DND-41 (cell line): ENCODE results near the gene VPS13A.

Experiments used
- ATAC-seq: fragments of 200-7000 bp; cut with Tn5 transposase; 3 replicates; pipeline ENCODE4 v1.9.1; 2021; ENCODE audit warnings: low read depth; ENCODE audit not compliant: insufficient read depth
- DNase-seq: peaks from one replicate; pipeline ENCODE4 v3.0.0-alpha.2; 2020
- H2AFZ ChIP-seq: 2 replicates; pipeline ENCODE4 v1.6.0; 2012; ENCODE audit warnings: low read depth, low read length
- H3K27ac ChIP-seq: 2 replicates; pipeline ENCODE4 v1.5.1; 2012; ENCODE audit warnings: low read length, inconsistent platforms
- H3K27me3 ChIP-seq: fragments of 200-600 bp; sonication (generic); 2 replicates; pipeline ENCODE4 v1.6.0; 2012; ENCODE audit warnings: low read length, mild to moderate bottlenecking, inconsistent platforms; ENCODE audit not compliant: insufficient read depth, poor library complexity
- H3K36me3 ChIP-seq: 2 replicates; pipeline ENCODE4 v1.5.1; 2012; ENCODE audit warnings: low read length, inconsistent platforms; ENCODE audit not compliant: insufficient read depth
- H3K4me1 ChIP-seq: 2 replicates; pipeline ENCODE4 v1.5.1; 2012; ENCODE audit warnings: mild to moderate bottlenecking, low read length; ENCODE audit not compliant: insufficient read depth
- H3K4me2 ChIP-seq: 2 replicates; pipeline ENCODE4 v1.6.0; 2012; ENCODE audit warnings: mild to moderate bottlenecking, moderate library complexity, low read length, inconsistent platforms; ENCODE audit not compliant: insufficient read depth
- H3K4me3 ChIP-seq, 2 experiments: fragments of 200-600 bp in 1 of 2; shearing (Covaris generic) in 1 of 2; 2 replicates each; pipeline ENCODE4 v1.5.1; 2012 to 2016; ENCODE audit warnings: inconsistent platforms in 2 of 2, low read length in 2 of 2, mild to moderate bottlenecking in 2 of 2, low read depth in 1 of 2, moderate library complexity in 1 of 2
- H3K79me2 ChIP-seq: 2 replicates; pipeline ENCODE4 v1.6.0; 2012; ENCODE audit warnings: low read length, inconsistent platforms; ENCODE audit not compliant: insufficient read depth
- H3K9ac ChIP-seq: 2 replicates; pipeline ENCODE4 v1.6.0; 2012; ENCODE audit warnings: low read depth, mild to moderate bottlenecking, inconsistent platforms, low read length, moderate library complexity
- H3K9me3 ChIP-seq: 2 replicates; pipeline ENCODE4 v1.5.1; 2012; ENCODE audit warnings: low read length, moderate library complexity, mild to moderate bottlenecking, inconsistent platforms; ENCODE audit not compliant: insufficient read depth, severe bottlenecking
- H4K20me1 ChIP-seq: 2 replicates; pipeline ENCODE4 v1.6.0; 2012; ENCODE audit warnings: low read length; ENCODE audit not compliant: insufficient read depth
- EZH2 ChIP-seq: IDR thresholded peaks from 3 replicates; pipeline ENCODE4 v1.6.1; 2012; ENCODE audit warnings: borderline replicate concordance, low read depth, mild to moderate bottlenecking, moderate library complexity, low read length, inconsistent platforms; ENCODE audit not compliant: severe bottlenecking
- TF ChIP-seq, protein P1 (sequence below): IDR thresholded peaks from 2 replicates; pipeline ENCODE4 v1.5.1; 2012; ENCODE audit warnings: borderline replicate concordance, low read length, moderate library complexity, mild to moderate bottlenecking; ENCODE audit not compliant: poor library complexity, severe bottlenecking; ENCODE audit errors: extremely low read depth

VPS13A gene

DNA sequence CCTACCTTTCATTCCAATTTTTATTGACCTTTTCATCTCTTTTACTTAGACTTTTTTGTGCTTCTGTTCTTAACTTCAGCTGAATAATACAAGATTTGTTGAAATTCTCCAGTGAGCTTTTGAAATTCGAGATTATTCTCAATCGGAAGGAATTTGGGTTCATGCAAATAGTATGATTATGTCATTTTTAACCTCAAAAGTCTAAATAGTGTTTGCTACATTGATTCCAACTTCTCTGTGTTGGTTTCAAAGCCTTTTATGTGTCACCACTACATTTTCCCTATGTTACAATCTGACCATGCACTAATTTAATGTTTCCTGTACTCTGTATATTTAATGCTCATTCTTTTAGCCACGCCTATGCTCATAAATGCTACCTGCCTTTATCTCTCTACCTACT, 44.1 kb downstream of the VPS13A start:
- peaks cover 53% of the 10 kb centered on the region for H3K36me3 ChIP-seq
- no peak overlapping the region for H3K9ac ChIP-seq
- no peaks in the 10 kb centered on the region for H4K20me1 ChIP-seq
- no peak overlapping the region for H3K27ac ChIP-seq
- H3K9me3 ChIP-seq, result no peaks in the 10 kb centered on the region
- H3K4me1 ChIP-seq, result no peaks in the 10 kb centered on the region
- ATAC-seq, result no peak
- H3K4me3 ChIP-seq, result no peak overlapping the region
- H3K27me3 ChIP-seq, result no peaks in the 10 kb centered on the region
- no peaks in the 10 kb centered on the region for H3K79me2 ChIP-seq
- TF ChIP-seq, protein P1, sequence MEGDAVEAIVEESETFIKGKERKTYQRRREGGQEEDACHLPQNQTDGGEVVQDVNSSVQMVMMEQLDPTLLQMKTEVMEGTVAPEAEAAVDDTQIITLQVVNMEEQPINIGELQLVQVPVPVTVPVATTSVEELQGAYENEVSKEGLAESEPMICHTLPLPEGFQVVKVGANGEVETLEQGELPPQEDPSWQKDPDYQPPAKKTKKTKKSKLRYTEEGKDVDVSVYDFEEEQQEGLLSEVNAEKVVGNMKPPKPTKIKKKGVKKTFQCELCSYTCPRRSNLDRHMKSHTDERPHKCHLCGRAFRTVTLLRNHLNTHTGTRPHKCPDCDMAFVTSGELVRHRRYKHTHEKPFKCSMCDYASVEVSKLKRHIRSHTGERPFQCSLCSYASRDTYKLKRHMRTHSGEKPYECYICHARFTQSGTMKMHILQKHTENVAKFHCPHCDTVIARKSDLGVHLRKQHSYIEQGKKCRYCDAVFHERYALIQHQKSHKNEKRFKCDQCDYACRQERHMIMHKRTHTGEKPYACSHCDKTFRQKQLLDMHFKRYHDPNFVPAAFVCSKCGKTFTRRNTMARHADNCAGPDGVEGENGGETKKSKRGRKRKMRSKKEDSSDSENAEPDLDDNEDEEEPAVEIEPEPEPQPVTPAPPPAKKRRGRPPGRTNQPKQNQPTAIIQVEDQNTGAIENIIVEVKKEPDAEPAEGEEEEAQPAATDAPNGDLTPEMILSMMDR, result no peak
- TF ChIP-seq EZH2, result no peak
- no peak overlapping the region for H2AFZ ChIP-seq
- no peak for DNase-seq
- H3K4me2 ChIP-seq, result no peak overlapping the region

DNA sequence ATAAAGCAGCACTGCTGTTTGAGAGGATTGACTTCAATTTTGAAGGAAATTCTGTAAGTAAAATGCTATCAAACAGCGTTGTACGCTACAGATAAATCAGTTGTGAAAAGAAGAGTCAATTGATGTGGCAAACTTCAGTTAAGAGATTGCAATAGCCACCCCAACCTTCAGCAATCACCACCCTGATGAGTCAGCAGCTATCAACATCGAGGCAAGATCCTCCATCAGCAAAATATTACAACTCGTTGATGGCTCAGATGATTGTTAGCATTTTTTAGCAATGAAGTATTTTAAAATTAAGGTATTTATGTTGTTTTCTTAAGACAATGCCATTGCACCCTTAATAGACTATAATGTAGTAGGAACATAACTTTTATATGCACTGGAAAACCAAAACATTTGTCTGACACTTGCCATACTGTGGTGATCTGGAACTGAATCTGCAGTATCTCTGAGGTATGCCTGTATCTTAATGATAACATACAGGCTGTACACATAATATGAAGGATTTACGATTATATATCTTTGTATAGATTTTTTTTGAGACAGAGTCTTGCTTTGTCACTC, 47.5 kb downstream of the VPS13A start:
- Histone ChIP-seq H2AFZ (no peak overlapping the region), H3K4me1 (no peaks in the 10 kb centered on the region), H3K27ac (no peak overlapping the region), H4K20me1 (no peaks in the 10 kb centered on the region), H3K4me2 (no peak overlapping the region), H3K9me3 (no peaks in the 10 kb centered on the region), H3K27me3 (no peaks in the 10 kb centered on the region), H3K4me3 (no peak overlapping the region), H3K9ac (no peak overlapping the region), H3K36me3 (peaks cover 77% of the 10 kb centered on the region), H3K79me2 (no peaks in the 10 kb centered on the region)
- TF ChIP-seq, protein P1, result no peak
- no peak for TF ChIP-seq EZH2
- no peak for DNase-seq
- ATAC-seq, result no peak

DNA sequence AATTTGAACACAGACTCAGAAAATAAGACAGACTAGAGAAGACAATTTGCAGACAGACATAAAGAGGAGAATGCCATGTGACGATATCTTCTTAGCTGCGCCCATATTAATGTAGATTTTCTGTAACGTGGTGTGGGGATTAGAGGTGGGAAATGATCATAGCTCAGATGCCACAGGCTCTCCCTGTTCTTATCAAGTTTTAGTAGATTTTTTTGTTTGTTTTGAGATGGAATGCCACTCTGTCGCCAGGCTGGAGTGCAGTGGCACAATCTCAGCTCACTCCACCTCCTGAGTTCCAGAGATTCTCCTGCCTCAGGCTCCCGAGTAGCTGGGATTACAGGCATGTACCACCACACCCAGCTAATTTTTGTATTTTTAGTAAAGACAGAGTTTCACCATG, 59.4 kb downstream of the VPS13A start:
- DNase-seq (no peak), ATAC-seq (no peak)
- Histone ChIP-seq H3K36me3 (peaks cover 10% of the 10 kb centered on the region; the same call in 1 of the 2 replicates), H3K27me3 (no peaks in the 10 kb centered on the region), H3K4me1 (no peaks in the 10 kb centered on the region), H2AFZ (no peak overlapping the region), H4K20me1 (no peaks in the 10 kb centered on the region), H3K4me3 (no peak overlapping the region), H3K27ac (no peak overlapping the region), H3K9ac (no peak overlapping the region), H3K4me2 (no peak overlapping the region), H3K79me2 (no peaks in the 10 kb centered on the region), H3K9me3 (no peaks in the 10 kb centered on the region)
- no peak for TF ChIP-seq EZH2
- TF ChIP-seq, protein P1, result no peak

DNA sequence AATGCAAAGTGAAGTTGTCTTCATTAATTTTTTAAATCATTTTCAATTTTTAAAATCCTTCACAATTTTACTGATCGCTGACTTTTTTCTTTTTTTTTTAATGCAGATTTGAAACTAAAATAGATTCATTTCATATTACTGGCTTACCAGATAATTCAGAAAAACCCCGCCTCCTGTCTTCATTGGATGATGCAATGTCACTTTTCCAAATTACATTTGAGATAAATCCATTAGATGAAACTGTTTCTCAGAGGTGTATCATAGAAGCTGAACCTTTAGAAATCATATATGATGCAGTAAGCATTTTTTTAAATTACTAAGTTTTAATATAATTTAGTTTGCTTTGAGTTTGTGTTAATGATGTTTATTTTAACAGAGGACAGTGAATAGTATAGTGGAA, 60.6 kb downstream of the VPS13A start:
- Histone ChIP-seq H3K9ac (no peak overlapping the region), H3K4me3 (no peak overlapping the region), H3K27ac (no peak overlapping the region), H3K27me3 (no peaks in the 10 kb centered on the region), H3K9me3 (no peaks in the 10 kb centered on the region), H3K79me2 (no peaks in the 10 kb centered on the region), H2AFZ (no peak overlapping the region), H3K36me3 (peaks cover 9% of the 10 kb centered on the region; the same call in 1 of the 2 replicates), H4K20me1 (no peaks in the 10 kb centered on the region), H3K4me2 (no peak overlapping the region), H3K4me1 (no peaks in the 10 kb centered on the region)
- ATAC-seq, result no peak
- TF ChIP-seq, protein P1, result no peak
- no peak for TF ChIP-seq EZH2
- no peak for DNase-seq
